Activated CD4-positive, alpha-beta memory T cell treated with anti-CD3 and anti-CD28 coated beads, Interleukin-2, amount 10 ng/mL, durations not matched to agents 7 days and 5 days (primary cell): Measurements from ENCODE around the gene PRKN. TPM values are rescaled to one million over a fixed set of nuclear protein-coding genes. Genes with fewer than 3 reads are reported as not detected.

ENCODE experiments used
- CTCF ChIA-PET: fragments of 350-600 bp; sonication (Branson Sonifier 250); formaldehyde crosslinking; loops from one replicate; lab custom pipeline; 2021; ENCODE audit warnings: antibody characterized with exemption, inconsistent platforms; lab: Charles Lee
- POLR2A ChIA-PET: fragments of 350-600 bp; sonication (Branson Sonifier 250); formaldehyde crosslinking; loops from one replicate; lab custom pipeline; 2021; ENCODE audit warnings: antibody characterized with exemption; lab: Charles Lee
- DNase-seq: peaks from one replicate; pipeline ENCODE4 v3.0.0-alpha.2; 2020
- H3K27ac Mint-ChIP-seq: one replicate; pipeline ENCODE4 v1.8.0; 2021; ENCODE audit warnings: mild to moderate bottlenecking, mixed read lengths
- H3K27me3 Mint-ChIP-seq: one replicate; pipeline ENCODE4 v1.8.0; 2021; ENCODE audit warnings: mixed read lengths
- H3K36me3 Mint-ChIP-seq: one replicate; pipeline ENCODE4 v1.8.0; 2021; ENCODE audit warnings: low read depth, mixed read lengths
- H3K4me1 Mint-ChIP-seq: one replicate; pipeline ENCODE4 v1.8.0; 2021; ENCODE audit warnings: mixed read lengths
- H3K4me3 Mint-ChIP-seq: one replicate; pipeline ENCODE4 v1.8.0; 2021; ENCODE audit warnings: mild to moderate bottlenecking, mixed read lengths
- H3K9me3 Mint-ChIP-seq: one replicate; pipeline ENCODE4 v1.8.0; 2021; ENCODE audit warnings: mixed read lengths
- total RNA-seq, 2 experiments: library from RNA; stranded (reverse); gene quantifications; one replicate each; pipeline ENCODE4 v1.2.3, GENCODE V29; 2021

PRKN gene
- total RNA-seq, 2 experiments from 2014 or later = 0.13 to 0.43 TPM

GRCh38 chr6:162290846-162291465, 436.6 kb downstream of the PRKN start:
- no peaks in the 10 kb centered on the region for H3K36me3 Mint-ChIP-seq
- H3K4me1 Mint-ChIP-seq = no peaks in the 10 kb centered on the region
- no peaks in the 10 kb centered on the region for H3K9me3 Mint-ChIP-seq
- no peak overlapping the region for H3K4me3 Mint-ChIP-seq
- POLR2A ChIA-PET = no interaction called here
- H3K27me3 Mint-ChIP-seq = no peaks in the 10 kb centered on the region
- CTCF ChIA-PET = no interaction called here
- DNase-seq = no peak
- no peak overlapping the region for H3K27ac Mint-ChIP-seq

- ChIA-PET POLR2A (no interaction called here), CTCF (no interaction called here)
- Mint-ChIP-seq H3K4me1 (no peaks in the 10 kb centered on the region), H3K36me3 (no peaks in the 10 kb centered on the region), H3K27me3 (no peaks in the 10 kb centered on the region), H3K4me3 (no peak overlapping the region), H3K9me3 (no peaks in the 10 kb centered on the region), H3K27ac (no peak overlapping the region)
- DNase-seq = no peak
These were observed 437.6 kb downstream of the PRKN start for GRCh38 chr6:162289972-162290371.

- POLR2A ChIA-PET = no interaction called here
- H3K9me3 Mint-ChIP-seq = no peaks in the 10 kb centered on the region
- H3K27ac Mint-ChIP-seq = no peak overlapping the region
- no peaks in the 10 kb centered on the region for H3K4me1 Mint-ChIP-seq
- no peak overlapping the region for H3K4me3 Mint-ChIP-seq
- no peaks in the 10 kb centered on the region for H3K36me3 Mint-ChIP-seq
- CTCF ChIA-PET = no interaction called here
- DNase-seq = no peak
- no peaks in the 10 kb centered on the region for H3K27me3 Mint-ChIP-seq
These were observed 453.6 kb downstream of the PRKN start for GRCh38 chr6:162273986-162274385.

- CTCF ChIA-PET = no interaction called here
- DNase-seq = no peak
- Mint-ChIP-seq H3K36me3 (no peaks in the 10 kb centered on the region), H3K9me3 (no peaks in the 10 kb centered on the region), H3K27me3 (no peaks in the 10 kb centered on the region), H3K4me1 (no peaks in the 10 kb centered on the region), H3K4me3 (no peak overlapping the region), H3K27ac (no peak overlapping the region)
- POLR2A ChIA-PET = no interaction called here
These were observed 455.6 kb downstream of the PRKN start for GRCh38 chr6:162271922-162272321.

- CTCF ChIA-PET = no interaction called here
- Mint-ChIP-seq H3K27me3 (no peaks in the 10 kb centered on the region), H3K4me1 (no peaks in the 10 kb centered on the region), H3K4me3 (no peak overlapping the region), H3K9me3 (no peaks in the 10 kb centered on the region), H3K27ac (no peak overlapping the region), H3K36me3 (no peaks in the 10 kb centered on the region)
- POLR2A ChIA-PET = no interaction called here
- no peak for DNase-seq
These were observed 456.6 kb downstream of the PRKN start for GRCh38 chr6:162270966-162271365.

- POLR2A ChIA-PET = no interaction called here
- no peak for DNase-seq
- no peaks in the 10 kb centered on the region for H3K4me1 Mint-ChIP-seq
- H3K27me3 Mint-ChIP-seq = no peaks in the 10 kb centered on the region
- H3K27ac Mint-ChIP-seq = no peak overlapping the region
- CTCF ChIA-PET = no interaction called here
- peaks cover 11% of the 10 kb centered on the region for H3K9me3 Mint-ChIP-seq
- no peak overlapping the region for H3K4me3 Mint-ChIP-seq
- no peaks in the 10 kb centered on the region for H3K36me3 Mint-ChIP-seq
These were observed 459.9 kb downstream of the PRKN start for GRCh38 chr6:162267641-162268040.

GRCh38 chr6:162267126-162267525, 460.4 kb downstream of the PRKN start:
- no peak overlapping the region for H3K4me3 Mint-ChIP-seq
- no peak overlapping the region for H3K27ac Mint-ChIP-seq
- DNase-seq = no peak
- CTCF ChIA-PET = no interaction called here
- H3K27me3 Mint-ChIP-seq = no peaks in the 10 kb centered on the region
- POLR2A ChIA-PET = no interaction called here
- peaks cover 12% of the 10 kb centered on the region for H3K9me3 Mint-ChIP-seq
- no peaks in the 10 kb centered on the region for H3K4me1 Mint-ChIP-seq
- no peaks in the 10 kb centered on the region for H3K36me3 Mint-ChIP-seq

GRCh38 chr6:162264581-162264980, 463.0 kb downstream of the PRKN start:
- no peaks in the 10 kb centered on the region for H3K27me3 Mint-ChIP-seq
- DNase-seq = no peak
- peaks cover 12% of the 10 kb centered on the region for H3K9me3 Mint-ChIP-seq
- H3K36me3 Mint-ChIP-seq = no peaks in the 10 kb centered on the region
- ChIA-PET CTCF (no interaction called here), POLR2A (no interaction called here)
- H3K4me3 Mint-ChIP-seq = no peak overlapping the region
- no peak overlapping the region for H3K27ac Mint-ChIP-seq
- no peaks in the 10 kb centered on the region for H3K4me1 Mint-ChIP-seq

GRCh38 chr6:162262466-162263196, 464.9 kb downstream of the PRKN start:
- Mint-ChIP-seq H3K4me1 (no peaks in the 10 kb centered on the region), H3K27me3 (no peaks in the 10 kb centered on the region), H3K27ac (no peak overlapping the region), H3K9me3 (peaks cover 12% of the 10 kb centered on the region), H3K4me3 (no peak overlapping the region), H3K36me3 (no peaks in the 10 kb centered on the region)
- ChIA-PET CTCF (no interaction called here), POLR2A (no interaction called here)
- no peak for DNase-seq

- Mint-ChIP-seq H3K27me3 (no peaks in the 10 kb centered on the region), H3K9me3 (peaks cover 12% of the 10 kb centered on the region), H3K4me3 (no peak overlapping the region), H3K4me1 (no peaks in the 10 kb centered on the region), H3K27ac (no peak overlapping the region), H3K36me3 (no peaks in the 10 kb centered on the region)
- ChIA-PET POLR2A (no interaction called here), CTCF (no interaction called here)
- no peak for DNase-seq
These were observed 466.0 kb downstream of the PRKN start for GRCh38 chr6:162261598-162261997.

GRCh38 chr6:162260027-162260426, 467.5 kb downstream of the PRKN start:
- ChIA-PET POLR2A (no interaction called here), CTCF (no interaction called here)
- H3K4me1 Mint-ChIP-seq = no peaks in the 10 kb centered on the region
- H3K4me3 Mint-ChIP-seq = no peak overlapping the region
- no peaks in the 10 kb centered on the region for H3K36me3 Mint-ChIP-seq
- DNase-seq = no peak
- H3K9me3 Mint-ChIP-seq = peaks cover 12% of the 10 kb centered on the region
- H3K27me3 Mint-ChIP-seq = no peaks in the 10 kb centered on the region
- no peak overlapping the region for H3K27ac Mint-ChIP-seq

GRCh38 chr6:162258647-162259046, 468.9 kb downstream of the PRKN start:
- Mint-ChIP-seq H3K4me1 (no peaks in the 10 kb centered on the region), H3K27me3 (no peaks in the 10 kb centered on the region), H3K36me3 (no peaks in the 10 kb centered on the region), H3K27ac (no peak overlapping the region), H3K9me3 (peaks cover 5% of the 10 kb centered on the region), H3K4me3 (no peak overlapping the region)
- DNase-seq = no peak
- POLR2A ChIA-PET = no interaction called here
- CTCF ChIA-PET = no interaction called here

GRCh38 chr6:162256361-162256760, 471.2 kb downstream of the PRKN start:
- DNase-seq = no peak

GRCh38 chr6:162251257-162251656, 476.3 kb downstream of the PRKN start:
- no peak overlapping the region for H3K27ac Mint-ChIP-seq
- H3K4me3 Mint-ChIP-seq = no peak overlapping the region
- no peaks in the 10 kb centered on the region for H3K36me3 Mint-ChIP-seq
- CTCF ChIA-PET = no interaction called here
- H3K4me1 Mint-ChIP-seq = no peaks in the 10 kb centered on the region
- no peak for DNase-seq
- POLR2A ChIA-PET = no interaction called here
- no peaks in the 10 kb centered on the region for H3K9me3 Mint-ChIP-seq
- no peaks in the 10 kb centered on the region for H3K27me3 Mint-ChIP-seq

More at GRCh38 chr6:162256361-162256760, 471.2 kb downstream of the PRKN start:
- no peak overlapping the region for H3K27ac Mint-ChIP-seq
- H3K27me3 Mint-ChIP-seq = no peaks in the 10 kb centered on the region
- H3K36me3 Mint-ChIP-seq = no peaks in the 10 kb centered on the region
- POLR2A ChIA-PET = no interaction called here
- CTCF ChIA-PET = no interaction called here
- H3K4me1 Mint-ChIP-seq = no peaks in the 10 kb centered on the region
- H3K4me3 Mint-ChIP-seq = no peak overlapping the region
- H3K9me3 Mint-ChIP-seq = no peaks in the 10 kb centered on the region
